GM19455 (cell line): Measurements from ENCODE around the gene CRADD.
"Not testable (repeated sequence)": the region's sequence is repeated elsewhere in the genome, so short reads cannot be mapped to it uniquely, and the experiment has no call there.

ENCODE experiments used
- ATAC-seq: cut with Tn5 transposase; IDR thresholded peaks from one replicate; pipeline ENCODE4 v1.9.1; 2021; ENCODE audit not compliant: unreplicated experiment

Gene CRADD

DNA sequence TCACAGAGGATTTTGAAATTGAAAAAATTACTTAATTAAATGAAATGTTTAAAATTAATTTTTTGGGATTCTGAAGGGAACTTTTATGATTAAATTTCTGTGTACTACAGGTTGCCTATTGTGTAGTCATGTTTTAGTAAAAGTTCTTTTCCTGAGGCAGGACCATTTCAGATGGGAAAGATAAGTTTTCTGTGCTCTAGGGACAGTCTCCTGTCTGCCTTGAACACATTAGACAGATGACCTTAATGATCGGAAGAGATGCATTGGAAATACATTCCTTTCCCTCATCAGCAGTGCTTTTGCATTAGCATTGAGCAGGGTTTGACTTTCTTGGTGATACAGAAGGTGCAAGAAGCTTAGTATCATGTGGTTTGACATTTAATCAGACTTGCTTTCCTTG, 28.1 kb downstream of the CRADD start:
- no peak for ATAC-seq

DNA sequence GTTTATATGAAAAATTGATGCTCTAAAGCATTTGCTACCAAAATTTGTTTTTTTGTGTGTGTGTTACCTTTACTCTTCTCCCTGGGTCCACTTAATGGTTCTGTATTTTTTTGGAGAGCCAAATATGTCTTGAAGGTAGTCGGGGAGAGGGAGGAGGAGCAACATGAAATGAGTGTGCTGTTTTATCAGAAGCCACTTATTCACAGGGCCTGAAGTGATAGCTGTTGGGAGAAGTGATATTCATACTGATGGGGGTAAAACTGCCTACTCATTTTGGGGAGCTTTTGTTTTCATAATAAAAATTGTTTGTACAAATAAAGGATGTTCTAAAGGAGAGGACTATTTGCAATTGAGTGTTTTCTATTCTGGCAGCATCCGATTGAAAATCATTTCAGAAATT, 29.2 kb downstream of the CRADD start:
- ATAC-seq: no peak

DNA sequence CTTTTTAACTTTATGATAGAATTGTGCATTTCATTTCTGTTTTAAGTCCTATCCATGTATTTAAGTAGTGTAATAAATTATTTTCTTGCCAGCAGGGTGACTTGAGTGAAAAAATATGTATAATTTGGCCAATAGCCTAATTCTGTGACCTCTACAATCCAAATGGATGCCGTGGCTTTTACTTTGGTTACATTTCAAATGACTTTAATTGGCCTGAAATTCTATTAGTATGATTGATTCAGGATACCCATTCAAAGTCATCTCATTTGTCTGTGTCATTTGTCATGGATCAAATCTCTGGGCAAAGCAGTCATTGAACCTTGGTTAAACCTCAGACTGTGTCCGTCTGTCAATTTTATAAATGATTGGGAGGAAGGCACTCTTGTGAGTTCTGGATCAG, 29.6 kb downstream of the CRADD start:
- no peak for ATAC-seq

DNA sequence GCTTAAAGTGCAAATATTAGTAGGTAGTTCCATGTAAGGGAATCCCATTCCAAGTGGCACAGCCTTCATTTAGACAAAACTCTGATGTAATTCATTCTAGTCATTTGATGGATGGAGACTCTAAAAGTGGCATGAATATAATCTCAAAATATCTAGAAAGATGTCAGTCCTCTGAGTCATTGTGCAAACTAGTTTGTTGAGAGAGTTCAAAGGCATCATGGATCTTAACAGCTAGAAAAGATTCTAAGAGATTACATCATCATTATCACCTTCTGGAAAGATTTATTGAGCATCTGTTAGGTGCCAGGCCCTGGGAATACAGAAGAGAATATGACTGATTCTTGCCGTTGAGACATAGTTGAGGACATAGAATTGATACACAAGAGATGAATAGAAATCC, 30.7 kb downstream of the CRADD start:
- ATAC-seq: no peak

DNA sequence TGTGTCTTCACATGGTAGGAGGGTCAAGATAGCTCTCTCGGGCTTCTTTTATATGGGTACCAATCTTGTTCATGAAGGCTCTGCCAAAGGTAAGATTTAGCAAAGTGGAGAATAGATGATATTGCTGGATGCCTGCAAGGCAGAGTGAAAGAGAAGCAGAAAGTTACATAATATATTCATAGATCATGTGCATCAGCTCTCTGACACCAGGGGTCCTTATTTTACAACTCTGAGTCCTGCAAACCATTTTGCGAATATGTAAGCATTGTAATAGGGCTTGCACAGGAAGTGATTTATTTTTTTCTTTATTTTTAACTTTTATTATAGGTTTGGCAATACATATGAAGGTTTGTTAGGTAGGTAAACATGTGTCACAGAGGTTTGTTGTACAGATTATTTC, 31.8 kb downstream of the CRADD start:
- ATAC-seq: no peak

DNA sequence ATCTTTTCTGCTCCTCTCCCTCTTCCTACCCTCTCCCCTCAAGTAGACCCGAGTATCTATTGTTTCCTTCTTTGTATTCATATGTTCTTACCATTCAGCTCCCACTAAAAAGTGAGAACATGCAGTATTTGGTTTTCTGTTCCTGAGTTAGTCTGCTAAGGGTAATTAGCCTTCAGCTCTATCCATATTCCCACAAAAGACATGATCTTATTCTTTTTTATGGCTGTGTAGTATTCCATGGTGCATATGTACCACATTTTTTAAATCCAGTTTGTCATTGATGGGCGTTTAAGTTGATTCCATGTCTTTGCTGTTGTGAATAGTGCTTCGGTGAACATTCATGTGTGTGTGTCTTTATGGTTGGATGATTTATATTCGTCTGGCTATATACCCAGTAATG, 32.2 kb downstream of the CRADD start:
- ATAC-seq: no peak

DNA sequence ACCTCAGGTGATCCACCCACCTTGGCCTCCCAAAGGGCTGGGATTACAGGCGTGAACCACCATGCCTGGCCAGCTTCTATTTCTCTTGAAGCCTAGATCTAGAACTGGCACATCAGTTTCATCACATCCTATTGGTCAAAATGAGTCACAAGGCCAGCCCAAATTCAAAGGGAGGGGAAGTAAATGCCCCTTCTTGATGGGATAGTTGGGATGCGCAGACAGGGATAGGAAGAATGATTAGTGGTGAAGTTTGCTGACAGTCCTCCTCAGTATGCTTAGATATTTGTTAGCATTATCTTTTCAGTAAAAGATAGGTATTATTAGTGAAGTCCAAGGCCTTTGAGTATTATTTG, 33.4 kb downstream of the CRADD start:
- no peak for ATAC-seq

DNA sequence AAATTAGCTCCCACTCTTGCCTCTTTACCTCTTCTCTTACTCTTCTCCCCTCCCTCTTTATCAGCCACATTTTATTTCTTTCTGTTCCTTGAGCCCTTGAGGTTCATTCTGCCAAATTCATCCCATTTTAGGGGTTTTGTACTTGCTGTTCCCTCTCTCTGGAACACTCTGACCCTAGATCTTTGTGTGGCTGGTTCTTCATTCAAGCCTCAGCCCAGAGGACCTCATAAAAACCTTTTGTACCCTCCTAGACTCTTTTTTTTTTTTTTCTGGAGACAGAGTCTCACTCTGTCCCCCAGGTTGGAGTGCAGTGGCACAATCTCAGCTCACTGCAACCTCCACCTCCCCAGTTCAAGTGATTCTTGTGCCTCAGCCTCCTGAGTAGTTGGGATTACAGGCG, 34.3 kb downstream of the CRADD start:
- ATAC-seq: not testable (repeated sequence)

DNA sequence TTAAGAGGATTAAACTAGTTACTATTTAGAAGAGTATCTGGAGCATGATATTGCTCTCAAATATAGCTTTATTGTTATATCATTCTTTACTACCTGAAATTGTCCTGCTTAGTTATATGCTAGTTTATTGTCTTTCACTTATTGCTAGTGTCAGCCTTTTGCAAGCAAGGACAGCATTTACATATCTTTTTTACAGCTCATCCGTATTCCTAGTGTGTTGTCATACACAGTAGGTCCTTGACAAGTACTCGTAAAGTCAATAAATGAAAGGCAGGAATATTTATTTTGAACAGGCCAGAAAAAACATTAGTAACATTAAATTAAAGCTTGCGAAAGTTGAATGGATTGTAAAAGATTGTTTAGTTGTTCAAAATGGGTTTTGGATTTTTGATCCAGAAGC, 35.0 kb downstream of the CRADD start:
- ATAC-seq: no peak

DNA sequence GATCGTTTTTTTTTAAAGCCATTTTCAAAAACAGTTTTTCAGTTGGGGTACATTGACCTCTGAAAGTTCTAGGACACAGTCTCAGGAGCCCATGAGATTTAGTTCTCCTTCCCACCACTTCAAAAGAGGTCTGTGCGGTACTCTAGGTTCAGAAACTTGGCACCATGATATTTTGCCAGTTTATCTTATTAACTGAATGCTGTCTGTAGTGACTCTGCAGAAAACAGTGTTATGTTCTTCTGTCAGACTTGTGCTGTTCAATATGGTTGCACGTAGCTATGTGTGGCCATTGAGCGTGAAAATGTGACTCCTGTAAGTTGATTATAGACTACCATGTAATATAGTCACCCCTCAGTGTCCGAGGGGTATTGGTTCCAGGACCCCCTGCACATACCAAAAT, 35.9 kb downstream of the CRADD start:
- ATAC-seq: no peak

DNA sequence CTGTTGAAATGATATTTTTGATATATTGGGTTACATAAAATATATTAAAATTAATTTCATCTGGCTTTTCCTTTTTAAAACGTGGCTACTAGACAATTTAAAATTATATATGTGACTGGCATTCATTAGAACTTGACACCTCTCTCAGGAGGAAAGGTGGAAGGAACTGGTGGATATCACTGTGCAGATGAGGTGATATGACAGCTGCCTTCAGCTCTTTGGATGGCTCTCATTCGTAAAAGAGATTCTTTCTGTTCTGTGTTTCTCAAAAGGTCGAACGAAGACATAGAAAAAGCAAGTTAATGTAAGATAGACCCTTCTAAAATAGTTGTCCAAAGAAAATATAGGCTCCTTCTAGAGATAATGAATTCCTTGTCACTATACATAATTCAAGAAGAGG, 36.6 kb downstream of the CRADD start:
- no peak for ATAC-seq

DNA sequence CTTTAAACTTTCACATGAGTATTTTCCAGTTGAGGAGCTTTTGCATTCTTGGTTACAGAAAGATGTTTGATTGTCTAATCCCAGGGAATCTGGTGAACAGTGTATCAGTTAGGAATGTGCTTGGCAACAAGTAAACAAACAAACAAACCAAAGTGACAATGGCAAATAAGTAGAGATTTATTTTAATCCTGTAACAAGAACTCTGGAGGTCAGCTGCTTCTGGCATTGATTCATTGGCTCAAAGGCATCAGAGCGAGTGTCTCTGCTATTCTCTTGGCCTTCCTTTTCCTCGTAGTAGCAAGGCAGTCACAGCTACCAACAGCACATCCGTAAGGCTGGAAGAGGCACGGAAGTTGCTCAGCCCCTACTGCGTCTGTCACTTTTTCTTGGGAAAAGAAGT, 37.2 kb downstream of the CRADD start:
- no peak for ATAC-seq

DNA sequence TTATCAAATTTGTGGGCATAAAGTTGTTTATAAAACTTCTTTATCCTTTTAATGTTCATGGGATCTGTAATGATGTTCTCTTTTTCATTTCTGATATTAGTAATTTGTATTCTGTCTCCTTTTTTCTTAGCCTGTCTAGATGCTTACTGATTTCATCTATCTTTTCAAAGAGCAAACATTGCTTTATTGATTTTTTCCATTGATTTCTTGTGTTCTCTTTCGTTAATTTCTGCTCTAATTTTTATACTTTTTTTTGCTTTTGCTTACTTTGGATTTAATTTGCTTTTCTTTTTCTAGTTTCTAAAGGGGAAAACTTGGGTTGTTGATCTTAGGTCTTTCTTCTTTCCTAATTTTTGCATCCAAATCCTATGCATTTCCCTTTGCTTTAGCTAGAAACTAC, 42.5 kb downstream of the CRADD start:
- ATAC-seq: no peak

DNA sequence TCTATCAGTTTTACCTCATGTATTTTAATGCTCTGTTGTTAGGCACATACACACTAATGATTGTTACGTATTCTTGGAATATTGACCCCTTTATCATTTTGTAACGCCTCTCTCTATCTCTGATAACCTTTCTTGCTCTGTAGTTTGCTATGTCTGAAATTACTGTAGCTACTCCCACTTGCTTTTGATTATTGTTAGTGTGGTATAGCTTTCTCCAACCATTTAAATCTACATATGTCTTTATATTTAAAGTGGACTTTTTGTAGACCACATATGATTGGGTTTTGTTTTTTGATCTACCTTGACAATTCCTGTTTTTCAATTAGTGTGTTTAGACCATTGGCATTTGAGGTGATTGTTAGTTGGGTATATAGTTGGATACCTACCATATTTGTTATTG, 43.4 kb downstream of the CRADD start:
- ATAC-seq: no peak

DNA sequence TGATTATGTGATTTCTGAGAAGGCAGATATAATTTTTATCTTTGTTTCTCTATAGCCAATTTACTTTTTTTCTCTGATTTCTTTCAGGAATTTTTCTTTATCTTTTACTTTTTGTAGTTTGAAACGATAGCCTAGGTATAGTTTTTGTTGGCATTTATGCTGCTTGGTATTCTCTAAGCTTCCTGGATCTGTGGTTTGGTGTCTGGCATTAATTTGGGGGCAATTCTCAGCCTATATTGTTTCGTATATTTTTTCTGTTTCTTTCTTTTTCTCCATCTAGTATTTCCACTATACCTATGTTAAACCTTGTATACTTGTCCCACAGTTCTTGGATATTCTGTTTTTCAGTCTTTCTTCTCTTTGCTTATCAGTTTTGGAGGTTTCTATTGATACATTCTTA, 45.0 kb downstream of the CRADD start:
- no peak for ATAC-seq

DNA sequence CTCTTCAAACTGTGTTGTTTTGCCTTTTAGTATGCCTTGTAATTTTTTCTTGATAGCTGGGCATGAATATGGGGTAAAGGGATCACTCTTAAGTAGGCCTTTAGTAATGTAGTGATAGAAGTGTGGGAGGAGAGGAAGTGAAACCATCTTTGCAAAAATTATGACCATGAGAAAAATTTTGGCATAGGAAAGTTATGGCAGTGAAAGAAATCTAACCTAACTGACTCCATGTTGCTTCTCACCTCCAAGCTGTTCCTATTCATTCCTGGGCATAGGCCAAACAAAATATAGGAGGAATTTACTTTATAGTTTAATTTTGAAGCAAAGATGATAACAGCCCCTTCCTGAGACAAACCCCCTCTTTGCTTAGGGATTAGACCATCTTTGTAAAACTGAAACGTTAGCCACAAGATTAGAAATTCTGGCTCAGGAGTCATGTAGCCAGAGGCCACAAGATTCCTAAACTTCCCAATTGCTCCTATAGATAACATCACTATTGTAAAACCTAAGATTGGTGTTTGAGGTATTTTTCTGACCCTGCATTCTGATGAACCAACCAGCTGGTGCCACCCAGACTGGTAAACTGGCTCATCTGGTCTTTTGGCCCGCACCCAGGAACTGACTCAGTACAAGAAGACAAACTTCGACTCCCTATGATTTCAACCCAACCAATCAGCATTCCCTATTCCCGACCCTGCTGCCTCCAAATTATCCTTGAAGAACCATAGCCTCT, 45.8 kb downstream of the CRADD start:
- no peak for ATAC-seq

DNA sequence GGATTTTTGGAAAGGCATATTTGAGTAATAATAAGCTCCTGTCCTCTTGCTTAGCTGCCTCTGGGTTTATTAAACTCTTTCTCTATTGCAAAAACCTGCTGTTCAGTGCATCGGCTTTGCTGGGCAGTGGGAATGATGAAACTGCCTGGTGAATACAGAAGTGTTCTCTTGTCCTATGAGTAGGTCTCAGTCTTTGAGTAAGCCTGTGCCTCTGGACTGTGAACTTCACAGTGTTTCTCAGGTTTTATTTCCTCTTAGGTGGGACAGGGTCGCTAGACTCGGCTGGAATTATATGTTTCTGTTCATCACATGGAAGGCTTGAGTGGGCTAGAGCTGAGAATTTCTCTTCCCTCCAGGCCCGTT, 46.4 kb downstream of the CRADD start:
- no peak for ATAC-seq

DNA sequence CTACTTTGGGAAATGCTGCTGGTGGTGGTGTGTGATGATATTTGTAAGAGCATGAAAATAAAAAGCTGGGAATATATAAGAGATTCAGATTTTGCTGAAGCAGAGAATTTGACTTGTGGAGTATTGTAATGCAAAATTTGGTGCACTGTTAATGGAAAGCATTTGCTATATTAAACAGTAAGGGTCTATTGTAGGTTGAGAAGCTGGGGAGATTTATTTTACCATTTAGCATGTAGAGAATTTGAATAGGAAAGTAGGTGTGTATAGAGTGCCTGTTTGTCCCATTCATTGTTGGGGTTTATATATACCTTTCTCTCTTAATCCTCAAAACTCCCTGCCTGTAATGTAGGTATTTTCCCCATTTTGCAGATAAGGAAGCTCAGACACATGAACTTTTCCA, 48.4 kb downstream of the CRADD start:
- ATAC-seq: no peak

DNA sequence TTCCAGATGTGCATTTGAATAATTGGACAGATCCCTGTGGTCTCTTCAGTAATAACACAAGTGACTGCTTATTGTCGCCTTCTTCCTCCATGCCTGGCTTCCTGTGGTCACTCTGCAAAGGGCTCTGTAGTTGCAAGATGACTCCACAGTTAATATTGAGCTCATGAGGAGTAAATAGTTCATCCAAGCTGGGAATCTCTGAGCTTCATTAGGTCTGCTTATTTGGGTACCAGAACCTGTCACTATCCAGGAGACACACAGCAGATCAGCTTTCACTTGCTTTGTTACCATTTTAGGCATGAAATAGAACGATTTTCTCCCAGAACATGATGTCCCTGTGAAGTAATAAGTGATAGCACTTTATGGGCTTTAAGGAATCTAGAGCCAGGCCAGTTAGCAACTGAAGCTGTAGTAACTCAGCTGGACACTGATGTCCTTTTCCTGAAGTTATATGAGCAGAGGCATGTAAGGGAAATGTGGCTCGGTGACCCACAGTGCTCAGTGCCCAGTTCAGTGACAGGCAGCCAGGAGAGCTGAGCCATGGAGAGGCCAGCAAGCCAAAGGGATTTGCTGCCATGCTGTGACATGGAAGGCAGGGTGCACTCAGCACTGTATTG, 50.1 kb downstream of the CRADD start:
- no peak for ATAC-seq

DNA sequence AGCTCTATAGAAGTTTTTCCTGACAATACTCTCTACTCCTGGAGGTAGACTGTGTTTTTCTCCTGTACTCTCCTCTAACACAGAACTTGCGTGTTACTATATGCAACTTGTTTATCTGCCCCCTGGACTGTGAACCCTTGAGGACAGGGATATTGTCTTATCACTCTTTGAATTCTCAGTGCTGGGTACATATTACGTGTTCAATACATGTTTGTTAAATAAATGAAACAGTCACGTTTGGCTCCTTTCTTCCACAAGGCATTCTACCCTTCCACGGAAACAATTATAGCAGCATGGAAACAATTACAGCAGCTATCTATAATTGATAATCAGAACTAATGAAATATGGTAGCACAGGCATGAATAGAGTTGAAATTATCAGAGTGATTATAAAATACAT, 50.7 kb downstream of the CRADD start:
- ATAC-seq: no peak

DNA sequence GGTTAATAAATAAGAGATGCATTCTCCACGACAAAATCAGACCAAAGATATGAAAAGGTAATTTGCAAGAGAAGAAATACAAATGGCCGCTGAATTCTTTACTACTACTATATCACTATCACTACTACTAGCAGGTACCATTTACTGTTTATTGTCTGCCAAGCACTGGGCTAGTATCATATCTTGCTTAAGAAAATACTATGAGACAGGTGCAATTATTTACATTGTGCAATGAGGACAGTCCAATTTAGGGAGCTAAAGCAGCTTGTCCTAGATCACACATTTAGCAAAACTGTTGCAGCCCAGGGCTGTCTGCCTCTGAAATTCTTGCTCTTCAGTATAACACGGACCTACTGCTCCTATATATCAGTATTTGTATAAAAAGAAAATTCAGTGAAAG, 52.8 kb downstream of the CRADD start:
- ATAC-seq: no peak

DNA sequence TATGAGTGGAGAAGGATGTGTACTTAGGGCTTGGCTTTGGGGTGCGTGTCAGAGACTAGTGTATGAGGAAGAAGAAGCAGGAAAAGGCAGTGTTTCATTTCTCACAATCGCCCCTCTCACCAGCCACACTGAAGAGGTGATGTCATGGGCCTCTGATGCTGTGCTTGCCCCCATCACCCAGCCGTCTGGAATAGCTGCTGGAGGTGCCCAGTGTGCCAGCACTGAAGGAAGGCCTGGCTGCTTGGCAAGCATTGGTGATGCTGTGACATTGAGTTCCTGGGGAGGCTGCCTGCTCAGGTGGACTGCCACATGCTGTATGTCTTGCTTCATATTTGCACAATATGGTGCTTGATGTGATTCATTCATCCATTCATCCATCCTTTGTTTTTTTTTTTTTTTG, 56.2 kb downstream of the CRADD start:
- no peak for ATAC-seq

DNA sequence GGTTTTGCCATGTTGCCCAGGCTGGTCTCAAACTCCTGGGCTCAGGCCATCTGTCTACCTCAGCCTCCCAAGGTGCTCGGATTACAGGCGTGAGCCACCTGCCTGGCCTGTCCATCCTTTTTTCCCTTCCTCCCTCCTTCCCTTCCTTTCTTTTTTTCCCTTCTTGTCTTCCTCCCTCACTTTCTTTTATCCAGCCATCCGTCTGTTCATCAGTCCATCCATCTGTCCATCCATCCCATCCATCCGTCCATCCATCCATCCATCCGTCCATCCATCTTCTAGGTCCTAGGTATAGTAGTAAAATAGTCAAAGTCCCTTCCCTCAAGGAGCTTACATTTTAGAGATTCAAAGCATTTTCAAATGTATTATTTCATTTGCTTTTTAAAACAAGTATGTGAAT, 56.8 kb downstream of the CRADD start:
- no peak for ATAC-seq
